ENCODE data around the gene MYO18B.

MYO18B gene

GRCh38 chr22:25747245-25747944 is 5.4 kb downstream of the MYO18B start:
- H3K4me3 ChIP-seq (ENCODE audit: low read length), result no peak overlapping the region
- DNase-seq (ENCODE audit: low read depth, low spot score), result no peak

DNA sequence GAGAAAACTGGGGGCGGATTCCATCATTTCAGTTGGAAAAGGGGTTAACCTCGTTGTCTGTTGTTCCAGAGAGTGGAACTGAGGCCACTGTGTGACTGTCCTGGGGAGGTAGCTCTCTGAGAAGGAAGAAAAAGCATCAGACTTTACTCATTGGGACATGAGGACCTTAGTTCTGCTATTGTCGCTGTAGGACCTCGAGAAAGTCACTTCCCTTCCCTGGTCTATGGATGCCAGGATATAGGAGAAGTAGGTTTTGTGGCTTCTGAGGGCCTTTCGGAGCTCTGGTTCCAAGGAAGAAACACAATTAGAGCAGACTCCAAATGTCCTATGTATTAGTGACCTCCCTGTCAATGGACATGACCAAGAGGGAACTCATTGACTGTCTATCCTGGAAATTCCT is 6.2 kb downstream of the MYO18B start:
- DNase-seq (ENCODE audit: low read depth, low spot score), result no peak
- no peak overlapping the region for H3K4me3 ChIP-seq (ENCODE audit: low read length)

DNA sequence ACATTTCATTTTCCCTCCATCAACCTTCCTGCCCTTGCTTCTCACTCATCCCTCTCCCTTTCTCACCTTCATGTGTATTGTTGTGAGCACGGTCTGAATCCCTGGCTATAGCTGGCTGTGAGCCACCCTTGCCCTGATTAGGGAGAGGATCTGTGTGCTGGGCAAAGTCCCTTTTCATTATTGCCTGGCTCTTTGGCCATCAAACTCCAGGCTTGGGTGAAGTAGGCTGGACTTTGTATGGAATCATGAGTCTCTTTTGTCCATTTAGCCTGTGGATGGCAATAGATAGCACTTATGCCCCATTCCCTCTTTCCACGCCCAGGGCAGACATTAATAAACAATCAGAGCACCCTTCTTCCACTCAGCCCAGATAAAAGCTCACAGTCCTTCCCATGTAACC is 6.7 kb downstream of the MYO18B start:
- DNase-seq (ENCODE audit: low read depth, low spot score), result no peak
- no peak overlapping the region for H3K4me3 ChIP-seq (ENCODE audit: low read length)

DNA sequence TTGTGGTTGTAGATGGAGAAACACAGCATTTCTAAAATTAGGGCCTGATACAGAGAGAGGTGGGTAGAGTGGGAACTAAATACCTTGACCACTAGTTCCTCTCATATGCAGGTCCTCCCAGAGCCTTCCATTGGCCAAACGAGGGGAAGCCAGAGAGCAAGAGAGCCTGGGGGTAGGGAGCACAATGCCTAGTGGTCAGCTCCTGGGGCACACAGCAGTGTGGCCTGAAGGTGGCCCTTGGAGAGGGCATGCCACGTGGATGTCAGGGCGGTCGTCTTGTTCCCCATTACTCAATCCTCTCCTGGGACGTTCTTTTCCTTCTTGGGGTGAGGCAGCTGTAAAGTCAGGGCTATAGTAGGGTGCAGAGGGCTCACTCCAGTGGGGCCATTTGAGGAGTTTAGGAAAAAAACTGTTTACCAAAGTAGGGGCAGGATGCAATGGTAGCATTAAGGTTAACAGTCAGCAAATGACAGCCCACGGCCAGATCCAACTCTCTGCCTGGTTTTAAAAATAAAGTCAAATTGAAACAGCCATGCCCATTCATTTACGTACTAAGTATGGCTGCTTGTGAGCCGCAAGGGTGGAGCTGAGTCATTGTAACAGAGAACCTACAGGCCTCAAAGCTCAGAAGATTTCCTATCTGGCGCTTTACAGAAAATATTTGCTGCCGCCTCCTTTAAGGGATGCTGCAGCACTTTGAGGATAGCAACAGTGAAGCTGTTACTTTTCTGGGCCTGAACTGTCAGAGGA is 7.6 kb downstream of the MYO18B start:
- DNase-seq (ENCODE audit: low read depth, low spot score), result no peak
- no peak overlapping the region for H3K4me3 ChIP-seq (ENCODE audit: low read length)

DNA sequence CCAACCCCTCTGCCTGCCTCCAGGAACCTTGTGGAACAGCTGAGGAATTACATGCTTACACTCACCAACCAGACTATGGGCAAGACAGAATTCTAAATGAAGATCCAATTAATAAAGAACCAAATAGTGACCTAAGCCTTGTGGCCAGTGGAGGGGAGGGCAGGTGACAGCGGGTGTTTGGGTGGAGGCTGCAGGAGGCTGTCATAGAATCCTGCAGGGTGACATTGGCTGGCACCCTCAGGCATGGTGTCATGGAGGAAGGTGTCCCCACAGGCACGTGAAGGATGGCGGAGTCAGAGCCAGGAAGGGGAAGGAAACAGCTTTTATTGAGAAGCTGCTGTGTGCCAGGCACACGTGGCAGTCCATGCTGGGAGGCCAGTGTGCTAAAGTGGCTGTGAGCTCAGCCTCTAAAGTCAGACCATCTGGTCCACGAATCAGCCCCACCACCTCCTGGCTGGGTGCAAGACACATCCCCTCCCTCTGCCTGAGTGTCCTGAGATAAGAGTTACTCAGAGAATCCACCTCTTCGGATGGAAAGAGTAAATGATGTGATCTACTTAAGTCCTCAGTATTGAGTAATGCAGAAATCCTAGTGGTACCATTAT is 8.7 kb downstream of the MYO18B start:
- DNase-seq (ENCODE audit: low read depth, low spot score), result no peak
- no peak overlapping the region for H3K4me3 ChIP-seq (ENCODE audit: low read length)

GRCh38 chr22:25751174-25751581 is 9.2 kb downstream of the MYO18B start:
- DNase-seq (ENCODE audit: low read depth, low spot score), result no peak
- H3K4me3 ChIP-seq (ENCODE audit: low read length), result no peak overlapping the region

DNA sequence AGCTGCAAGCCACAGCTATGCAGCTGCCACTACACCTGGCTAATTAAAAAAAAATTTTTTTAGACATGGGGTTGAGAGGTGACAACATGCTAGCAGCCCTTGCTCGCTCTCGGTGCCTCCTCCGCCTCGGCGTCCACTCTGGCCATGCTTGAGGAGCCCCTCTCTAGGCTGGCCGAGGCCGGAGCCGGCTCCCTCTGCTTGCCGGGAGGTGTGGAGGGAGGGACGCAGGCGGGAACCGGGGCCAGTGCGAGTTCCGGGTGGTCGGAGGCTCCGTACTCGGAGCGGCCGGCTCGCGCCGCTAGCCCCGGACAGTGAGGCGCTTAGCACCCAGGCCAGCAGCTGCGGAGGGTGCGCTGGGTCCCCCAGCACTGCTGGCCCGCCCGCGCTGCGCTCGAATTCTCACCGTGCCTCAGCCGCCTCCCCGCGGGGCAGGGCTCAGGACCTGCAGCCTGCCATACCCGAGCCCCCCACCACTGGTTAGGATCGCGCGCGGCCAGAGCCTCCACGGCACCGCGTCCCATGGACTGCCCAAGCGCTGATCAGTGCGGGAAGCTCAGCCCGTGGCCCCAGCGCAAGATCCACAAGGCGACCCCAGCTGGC is 10.7 kb downstream of the MYO18B start:
- no peak overlapping the region for H3K4me3 ChIP-seq (ENCODE audit: low read length)
- no peak for DNase-seq (ENCODE audit: low read depth, low spot score)

DNA sequence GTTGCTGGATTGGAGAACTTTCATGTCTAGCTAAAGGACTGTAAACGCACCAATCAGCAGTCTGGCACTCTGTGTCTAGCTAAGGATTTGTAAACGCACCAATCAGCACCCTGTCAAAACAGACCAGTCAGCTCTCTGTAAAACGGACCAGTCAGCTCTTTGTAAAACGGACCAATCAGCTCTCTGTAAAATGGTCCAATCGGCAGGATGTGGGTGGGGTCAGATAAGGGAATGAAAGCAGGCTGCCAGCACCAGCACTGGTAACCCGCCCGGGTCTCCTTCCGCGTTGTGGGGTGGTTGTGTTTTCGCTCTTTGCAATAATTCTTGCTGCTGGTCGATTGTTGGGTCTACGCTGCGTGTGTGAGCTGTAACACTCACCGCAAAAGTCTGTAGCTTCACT is 11.3 kb downstream of the MYO18B start:
- H3K4me3 ChIP-seq (ENCODE audit: low read length), result no peak overlapping the region
- no peak for DNase-seq (ENCODE audit: low read depth, low spot score)

GRCh38 chr22:25754527-25755202 is 12.7 kb downstream of the MYO18B start:
- DNase-seq (ENCODE audit: low read depth, low spot score), result no peak

GRCh38 chr22:25757686-25758085 is 15.7 kb downstream of the MYO18B start:
- H3K4me3 ChIP-seq (ENCODE audit: low read length), result no peak overlapping the region
- no peak for DNase-seq (ENCODE audit: low read depth, low spot score)

More at GRCh38 chr22:25754527-25755202, 12.7 kb downstream of the MYO18B start:
- no peak overlapping the region for H3K4me3 ChIP-seq (ENCODE audit: low read length)

GRCh38 chr22:25758316-25758715 is 16.3 kb downstream of the MYO18B start:
- no peak overlapping the region for H3K4me3 ChIP-seq (ENCODE audit: low read length)
- DNase-seq (ENCODE audit: low read depth, low spot score), result no peak

- no peak overlapping the region for H3K4me3 ChIP-seq (ENCODE audit: low read length)
- no peak for DNase-seq (ENCODE audit: low read depth, low spot score)
Observed at GRCh38 chr22:25759825-25760231, 17.8 kb downstream of the MYO18B start.

DNA sequence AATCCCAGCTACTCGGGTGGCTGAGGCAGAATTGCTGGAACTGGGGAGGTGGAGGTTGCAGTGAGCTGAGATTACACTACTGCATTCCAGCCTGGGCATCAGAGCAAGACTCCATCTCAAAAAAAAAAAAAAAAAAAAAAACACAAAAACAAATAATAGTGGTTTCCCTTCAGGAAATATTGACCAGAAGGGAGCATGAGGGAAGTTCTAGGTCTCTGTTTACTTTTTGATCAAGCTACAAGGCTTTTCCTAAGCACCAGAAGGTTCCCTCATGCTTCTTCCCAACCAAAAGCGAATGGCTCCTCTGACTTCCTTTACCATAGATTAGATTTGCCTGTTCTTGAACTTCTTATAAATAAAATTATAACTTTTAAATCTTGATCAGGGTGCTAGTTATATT is 18.3 kb downstream of the MYO18B start:
- no peak overlapping the region for H3K4me3 ChIP-seq (ENCODE audit: low read length)

GRCh38 chr22:25760848-25761595 is 19.0 kb downstream of the MYO18B start:
- no peak overlapping the region for H3K4me3 ChIP-seq (ENCODE audit: low read length)
- no peak for DNase-seq (ENCODE audit: low read depth, low spot score)

More for the DNA sequence above, 18.3 kb downstream of the MYO18B start:
- no peak for DNase-seq (ENCODE audit: low read depth, low spot score)

DNA sequence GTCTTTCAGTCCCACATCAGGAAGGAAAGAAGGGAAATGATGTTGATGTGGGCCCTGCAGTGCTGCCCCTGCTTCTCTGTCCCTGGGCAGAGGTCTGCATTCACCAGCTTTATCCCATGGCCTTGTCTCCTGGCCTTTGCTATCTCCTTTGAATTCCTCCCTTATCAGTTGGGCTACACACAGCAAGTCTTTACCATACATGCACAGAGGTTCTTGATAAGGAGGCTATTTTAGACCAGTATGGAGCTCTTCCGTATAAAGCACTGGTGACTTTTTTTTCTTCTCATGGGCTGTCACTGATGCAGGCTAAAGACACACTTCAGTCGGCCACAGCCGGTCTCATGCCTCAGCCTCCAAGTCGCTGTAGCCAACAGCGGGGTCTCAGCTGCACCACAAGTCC is 20.2 kb downstream of the MYO18B start:
- H3K4me3 ChIP-seq (ENCODE audit: low read length), result no peak overlapping the region
- DNase-seq (ENCODE audit: low read depth, low spot score), result no peak

DNA sequence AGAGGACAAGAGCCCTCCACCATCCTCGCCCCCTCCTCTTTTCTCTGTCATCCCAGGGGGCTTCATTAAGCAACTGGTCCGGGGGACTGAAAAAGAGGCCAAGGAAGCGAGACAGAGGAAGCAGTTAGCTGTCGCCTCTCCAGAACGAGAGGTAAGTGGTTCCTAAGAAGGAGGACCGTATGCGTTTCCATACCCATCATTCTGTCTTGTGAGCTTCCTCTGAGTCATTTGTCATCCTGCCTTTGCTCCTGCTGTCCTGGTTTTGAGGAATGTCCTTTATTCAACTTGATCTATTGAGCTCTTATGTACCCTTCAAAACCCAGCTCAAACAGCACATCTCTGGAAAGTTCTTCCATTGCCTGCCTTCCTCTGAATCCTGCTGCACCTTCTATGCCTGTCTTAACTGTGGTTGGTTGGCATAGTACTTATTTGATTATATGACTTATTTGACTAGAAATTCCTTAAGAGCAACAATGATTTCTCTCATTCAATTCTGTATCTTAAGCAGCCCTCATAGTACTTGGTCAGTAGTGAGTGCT is 21.3 kb downstream of the MYO18B start:
- DNase-seq (ENCODE audit: low read depth, low spot score), result no peak
- H3K4me3 ChIP-seq (ENCODE audit: low read length), result no peak overlapping the region

DNA sequence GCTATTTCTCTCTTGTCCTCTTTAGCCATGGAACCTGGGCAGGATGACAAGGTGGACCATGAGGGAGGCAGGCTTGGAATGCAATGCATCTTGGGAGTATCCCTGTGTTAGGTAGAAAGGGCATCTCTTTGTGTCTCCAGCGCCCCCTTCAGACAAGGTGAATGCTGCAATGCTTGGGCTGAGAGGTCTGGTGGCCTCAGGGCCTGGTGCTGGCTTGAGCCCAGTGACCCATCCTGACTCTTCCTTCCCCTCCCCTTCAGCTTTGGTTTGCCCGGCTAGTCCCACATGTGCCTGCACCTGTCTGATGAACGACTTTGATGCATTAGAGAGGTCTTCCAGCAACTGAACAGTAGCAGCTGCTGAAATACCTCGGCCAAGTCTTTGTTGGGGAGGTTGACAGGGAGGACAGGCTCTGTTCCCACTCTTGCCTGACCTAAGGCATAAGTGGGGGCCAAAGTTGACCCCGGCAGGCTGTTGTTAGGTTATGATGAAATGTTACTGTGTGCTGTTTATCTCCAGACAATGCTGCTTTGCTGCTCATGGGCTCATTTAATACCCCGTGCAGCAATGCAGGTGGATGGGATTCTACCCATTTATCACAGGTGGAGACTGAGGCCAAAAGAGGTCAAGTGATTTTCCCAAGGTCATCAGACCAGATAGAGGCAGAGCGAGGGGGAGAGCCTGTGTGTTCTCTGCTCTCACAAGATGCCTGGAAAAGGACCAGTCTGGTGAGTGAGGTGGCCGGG is 22.5 kb downstream of the MYO18B start:
- DNase-seq (ENCODE audit: low read depth, low spot score), result no peak

DNA sequence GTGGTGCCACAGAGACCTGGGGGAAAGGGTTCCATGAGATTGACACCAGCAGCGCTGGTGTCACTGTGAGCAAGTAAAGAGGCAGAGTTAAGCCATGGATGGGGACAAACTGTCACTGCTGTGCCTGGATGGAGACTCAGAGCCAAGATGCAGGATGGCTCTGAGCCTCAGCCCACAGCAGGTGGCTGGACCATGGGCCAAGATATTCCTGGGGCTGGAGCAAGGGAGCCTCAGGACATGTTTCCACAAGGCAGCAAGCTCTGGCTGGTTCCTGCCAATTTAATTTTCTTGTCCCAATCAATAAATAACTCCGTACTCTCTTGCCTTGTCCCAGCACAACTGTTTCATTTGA is 23.0 kb downstream of the MYO18B start:
- H3K4me3 ChIP-seq (ENCODE audit: low read length), result no peak overlapping the region

More for the DNA sequence above, 22.5 kb downstream of the MYO18B start:
- H3K4me3 ChIP-seq (ENCODE audit: low read length), result no peak overlapping the region

More for the DNA sequence above, 23.0 kb downstream of the MYO18B start:
- no peak for DNase-seq (ENCODE audit: low read depth, low spot score)
